Type B pancreatic cell (in vitro differentiated cells): Measurements from ENCODE around the gene EIF3L. TPM values are rescaled to one million over a fixed set of nuclear protein-coding genes. Genes with fewer than 3 reads are reported as not detected.
A peak's percentile ranks its signal among the peaks of the same experiment; 100 is the strongest.

Experiments used
- DNase-seq: peaks from one replicate; pipeline ENCODE4 v3.0.0; 2021; ENCODE audit warnings: mixed read lengths; ENCODE audit not compliant: unreplicated experiment; ENCODE audit errors: extremely low spot score
- H3K27ac Mint-ChIP-seq: 2 replicates; pipeline ENCODE4 v1.8.0; 2021; ENCODE audit warnings: mild to moderate bottlenecking, mixed read lengths
- H3K27me3 Mint-ChIP-seq: 2 replicates; pipeline ENCODE4 v1.8.0; 2021; ENCODE audit warnings: mixed read lengths
- H3K36me3 Mint-ChIP-seq: 2 replicates; pipeline ENCODE4 v1.8.0; 2021; ENCODE audit warnings: mixed read lengths
- H3K4me1 Mint-ChIP-seq: one replicate; pipeline ENCODE4 v1.8.0; 2021; ENCODE audit warnings: mixed read lengths; ENCODE audit not compliant: unreplicated experiment
- H3K4me3 Mint-ChIP-seq: 2 replicates; pipeline ENCODE4 v1.8.0; 2021; ENCODE audit warnings: mild to moderate bottlenecking, mixed read lengths
- H3K9me3 Mint-ChIP-seq: 2 replicates; pipeline ENCODE4 v1.8.0; 2021; ENCODE audit warnings: mixed read lengths
- total RNA-seq: library from RNA; stranded (reverse); gene quantifications from 2 replicates; pipeline ENCODE4 v1.2.1, GENCODE V29; 2021; ENCODE audit warnings: low replicate concordance
- TF ChIP-seq, protein P1 (sequence below): fragments of 200-600 bp; sonication (generic); conservative IDR thresholded peaks from 2 replicates; pipeline ENCODE4 v1.5.0; 2021; ENCODE audit warnings: antibody characterized with exemption, mild to moderate bottlenecking

The EIF3L gene
- total RNA-seq, 1 donor from 2014 or later, result 740 TPM

DNA sequence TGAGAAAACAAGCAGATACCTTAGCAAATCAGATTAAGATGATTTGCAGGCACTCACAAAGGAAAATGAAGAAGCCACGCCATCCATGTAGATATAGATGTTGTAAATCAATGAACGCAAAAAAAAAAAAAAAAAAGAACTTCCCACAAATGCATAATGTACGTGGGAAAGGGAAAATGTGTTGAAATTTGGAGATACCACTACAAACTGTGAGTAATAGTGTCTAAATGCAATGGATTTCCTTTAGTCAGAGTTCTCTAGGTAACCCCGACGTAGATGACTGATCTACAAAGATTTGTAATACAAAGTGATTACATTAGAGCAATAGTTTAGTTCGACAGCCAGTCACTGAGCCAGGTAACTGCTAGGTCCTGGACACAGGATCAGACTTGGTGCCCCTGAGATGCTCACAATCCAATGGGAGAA lies 4.3 kb upstream of the EIF3L start:
- Mint-ChIP-seq H3K4me1 (peaks cover 21% of the 10 kb centered on the region), H3K27ac (peak overlapping the region; percentile 87), H3K36me3 (peaks cover 16% of the 10 kb centered on the region), H3K4me3 (peak overlapping the region; percentile 88), H3K9me3 (peaks cover 4% of the 10 kb centered on the region), H3K27me3 (no peaks in the 10 kb centered on the region)
- DNase-seq, result no peak
- TF ChIP-seq, protein P1, sequence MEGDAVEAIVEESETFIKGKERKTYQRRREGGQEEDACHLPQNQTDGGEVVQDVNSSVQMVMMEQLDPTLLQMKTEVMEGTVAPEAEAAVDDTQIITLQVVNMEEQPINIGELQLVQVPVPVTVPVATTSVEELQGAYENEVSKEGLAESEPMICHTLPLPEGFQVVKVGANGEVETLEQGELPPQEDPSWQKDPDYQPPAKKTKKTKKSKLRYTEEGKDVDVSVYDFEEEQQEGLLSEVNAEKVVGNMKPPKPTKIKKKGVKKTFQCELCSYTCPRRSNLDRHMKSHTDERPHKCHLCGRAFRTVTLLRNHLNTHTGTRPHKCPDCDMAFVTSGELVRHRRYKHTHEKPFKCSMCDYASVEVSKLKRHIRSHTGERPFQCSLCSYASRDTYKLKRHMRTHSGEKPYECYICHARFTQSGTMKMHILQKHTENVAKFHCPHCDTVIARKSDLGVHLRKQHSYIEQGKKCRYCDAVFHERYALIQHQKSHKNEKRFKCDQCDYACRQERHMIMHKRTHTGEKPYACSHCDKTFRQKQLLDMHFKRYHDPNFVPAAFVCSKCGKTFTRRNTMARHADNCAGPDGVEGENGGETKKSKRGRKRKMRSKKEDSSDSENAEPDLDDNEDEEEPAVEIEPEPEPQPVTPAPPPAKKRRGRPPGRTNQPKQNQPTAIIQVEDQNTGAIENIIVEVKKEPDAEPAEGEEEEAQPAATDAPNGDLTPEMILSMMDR, result no peak

- Mint-ChIP-seq H3K4me3 (peak overlapping the region; percentile 51), H3K36me3 (peaks cover 20% of the 10 kb centered on the region), H3K4me1 (peaks cover 30% of the 10 kb centered on the region), H3K9me3 (peaks cover 4% of the 10 kb centered on the region), H3K27me3 (no peaks in the 10 kb centered on the region), H3K27ac (no peak overlapping the region)
- TF ChIP-seq, protein P1, result no peak
- DNase-seq, result no peak
These were observed 2.8 kb upstream of the EIF3L start for GRCh38 chr22:37846433-37846832.

- H3K27me3 Mint-ChIP-seq, result no peaks in the 10 kb centered on the region
- H3K9me3 Mint-ChIP-seq, result peaks cover 4% of the 10 kb centered on the region
- H3K4me1 Mint-ChIP-seq, result peaks cover 21% of the 10 kb centered on the region
- peak overlapping the region; percentile 91 for H3K27ac Mint-ChIP-seq
- peak overlapping the region; percentile 96 for H3K4me3 Mint-ChIP-seq
- H3K36me3 Mint-ChIP-seq, result peaks cover 24% of the 10 kb centered on the region
- TF ChIP-seq, protein P1, result no peak
- DNase-seq, result no peak
These were observed 581 bp upstream of the EIF3L start for GRCh38 chr22:37848587-37849088.

GRCh38 chr22:37850801-37851200 lies 1.6 kb downstream of the EIF3L start:
- Mint-ChIP-seq H3K27ac (peak overlapping the region; percentile 16), H3K4me1 (peaks cover 21% of the 10 kb centered on the region), H3K36me3 (peaks cover 40% of the 10 kb centered on the region), H3K4me3 (peak overlapping the region; percentile 96), H3K27me3 (no peaks in the 10 kb centered on the region), H3K9me3 (peaks cover 4% of the 10 kb centered on the region)
- no peak for DNase-seq
- TF ChIP-seq, protein P1, result no peak

DNA sequence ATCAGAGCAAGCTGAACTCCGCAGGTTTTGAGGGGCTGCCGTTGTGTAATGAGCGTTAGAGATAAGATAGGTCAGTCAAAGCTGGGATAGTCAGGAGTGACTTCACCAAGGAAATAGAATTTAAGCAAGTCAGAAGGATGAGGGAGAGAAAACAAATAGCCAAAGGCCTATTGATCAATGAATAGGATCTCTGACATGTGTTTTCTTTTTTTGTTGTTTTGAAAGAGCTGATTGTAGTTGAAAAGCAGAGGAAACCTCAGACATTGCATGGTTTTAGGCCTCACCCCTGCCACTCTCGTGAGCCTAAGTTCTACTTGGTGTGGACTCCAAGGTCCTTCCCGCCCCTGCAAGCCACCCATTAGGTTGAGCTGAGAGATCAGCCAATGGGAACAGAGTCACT lies 3.2 kb downstream of the EIF3L start:
- H3K27me3 Mint-ChIP-seq, result no peaks in the 10 kb centered on the region
- peaks cover 4% of the 10 kb centered on the region for H3K9me3 Mint-ChIP-seq

More for the DNA sequence above, 3.2 kb downstream of the EIF3L start:
- TF ChIP-seq, protein P1, result no peak
- H3K27ac Mint-ChIP-seq, result no peak overlapping the region
- peaks cover 19% of the 10 kb centered on the region for H3K4me1 Mint-ChIP-seq
- no peak for DNase-seq
- H3K4me3 Mint-ChIP-seq, result no peak overlapping the region
- H3K36me3 Mint-ChIP-seq, result peaks cover 43% of the 10 kb centered on the region
